SW480 (cell line): ENCODE results near the gene AKT2.
"Not testable (repeated sequence)": the region's sequence is repeated elsewhere in the genome, so short reads cannot be mapped to it uniquely, and the experiment has no call there.

Experiments
- DNase-seq: peaks from one replicate; pipeline ENCODE4 v3.0.0-alpha.2; 2016; ENCODE audit warnings: low spot score

AKT2 gene

DNA sequence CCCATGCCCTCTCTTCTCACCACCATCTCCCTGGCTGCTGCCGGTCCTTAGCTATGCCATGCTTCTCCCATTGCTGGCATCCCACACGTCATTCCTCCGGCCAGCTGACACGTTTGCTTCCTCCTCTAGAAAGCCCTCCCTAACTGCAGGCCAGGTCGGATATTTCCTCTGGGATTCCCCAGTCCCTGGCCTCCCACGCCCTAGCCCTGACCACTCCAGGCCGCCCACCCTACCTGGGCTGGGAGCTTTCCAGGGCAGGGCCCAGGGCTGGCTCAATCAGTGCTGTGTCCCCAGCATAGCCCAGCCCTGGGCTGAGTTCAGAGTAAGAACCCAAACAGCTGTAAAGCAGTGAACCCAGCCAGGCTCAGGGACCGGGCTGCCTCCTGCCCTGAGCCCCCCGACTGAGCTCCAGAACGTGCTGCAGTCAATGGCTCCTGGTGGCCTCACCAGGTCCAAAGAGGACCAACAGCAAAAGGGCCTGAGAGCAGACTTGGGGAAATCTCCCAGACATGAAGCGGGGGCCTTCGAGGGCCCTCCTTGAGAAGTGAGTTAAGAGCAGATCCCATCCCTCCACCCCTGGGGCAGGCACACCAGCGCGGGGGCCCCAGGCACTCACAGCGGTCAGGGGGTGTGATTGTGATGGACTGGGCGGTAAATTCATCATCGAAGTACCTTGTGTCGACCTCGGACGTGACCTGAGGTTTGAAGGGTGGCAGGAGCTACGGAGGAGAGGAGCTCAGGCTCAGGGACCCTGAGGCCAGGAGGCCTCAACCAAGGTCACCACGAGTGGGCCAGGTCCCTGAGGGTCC is 50.5 kb downstream of the AKT2 start:
- DNase-seq = no peak

- no peak for DNase-seq
Observed at GRCh38 chr19:40233811-40234389, 51.2 kb downstream of the AKT2 start.

DNA sequence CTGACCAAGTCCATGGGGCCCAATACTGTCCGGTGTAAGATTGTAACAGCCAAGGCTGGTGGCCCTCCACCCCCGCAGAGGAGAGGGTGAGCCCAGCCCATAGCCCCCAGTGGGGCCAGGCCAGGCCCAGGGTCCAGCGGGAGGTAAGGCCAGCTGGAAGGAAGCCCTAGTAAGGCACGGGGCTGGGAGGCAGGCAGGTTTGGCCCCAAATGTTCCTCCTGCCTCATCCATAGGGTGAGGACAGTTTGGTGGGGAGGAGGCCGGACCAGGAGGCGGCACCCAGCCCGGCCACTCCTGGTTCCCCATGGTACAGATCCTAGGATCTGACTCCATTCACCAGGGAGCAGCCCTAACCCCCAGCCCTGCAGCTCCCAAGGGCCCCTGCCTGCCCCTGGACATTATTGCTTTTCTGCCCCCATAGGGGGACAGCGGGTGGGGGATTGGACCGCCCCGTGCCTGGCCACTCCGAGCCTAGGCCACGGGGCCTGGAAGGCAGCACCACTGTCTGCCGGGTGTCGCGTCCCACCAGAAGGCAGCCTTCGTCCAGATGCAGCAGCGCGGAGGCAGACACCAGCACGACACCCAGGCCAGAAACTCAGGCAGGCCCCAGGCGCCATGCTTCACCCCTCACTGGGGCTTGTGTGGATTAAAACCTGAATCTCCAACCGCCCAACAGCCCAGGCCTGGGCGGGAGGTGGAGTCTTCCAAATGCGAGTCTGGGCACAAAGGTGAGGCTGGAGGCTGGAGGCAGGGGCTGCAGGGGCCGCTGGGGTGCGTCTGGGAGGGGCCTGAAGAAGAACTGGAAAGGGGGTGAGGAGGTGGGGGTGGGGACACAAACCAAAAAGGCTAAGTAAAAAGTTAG is 52.0 kb downstream of the AKT2 start:
- no peak for DNase-seq

DNA sequence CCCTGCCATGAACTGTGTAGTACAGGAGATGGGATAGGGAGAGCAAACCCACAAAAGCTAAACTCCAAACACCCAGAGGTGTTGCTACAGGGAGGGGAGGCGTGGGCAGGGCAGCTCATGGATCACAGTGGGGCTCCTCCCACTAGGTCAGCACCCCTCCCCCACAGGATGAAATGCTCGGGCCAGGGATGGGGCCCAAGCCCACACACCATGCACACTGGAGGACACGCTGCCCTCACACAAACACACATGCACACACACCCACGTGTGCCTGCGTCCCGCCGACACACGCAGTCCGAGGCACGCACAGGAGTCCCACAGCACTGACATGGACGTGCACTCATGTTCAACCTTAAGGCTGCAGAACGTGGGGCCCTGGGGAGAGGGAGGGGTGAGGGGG is 52.7 kb downstream of the AKT2 start:
- DNase-seq = no peak

- DNase-seq = peak; percentile 60
Observed at GRCh38 chr19:40231544-40232424, 53.4 kb downstream of the AKT2 start.

GRCh38 chr19:40231057-40231456 is 54.1 kb downstream of the AKT2 start:
- DNase-seq = no peak

DNA sequence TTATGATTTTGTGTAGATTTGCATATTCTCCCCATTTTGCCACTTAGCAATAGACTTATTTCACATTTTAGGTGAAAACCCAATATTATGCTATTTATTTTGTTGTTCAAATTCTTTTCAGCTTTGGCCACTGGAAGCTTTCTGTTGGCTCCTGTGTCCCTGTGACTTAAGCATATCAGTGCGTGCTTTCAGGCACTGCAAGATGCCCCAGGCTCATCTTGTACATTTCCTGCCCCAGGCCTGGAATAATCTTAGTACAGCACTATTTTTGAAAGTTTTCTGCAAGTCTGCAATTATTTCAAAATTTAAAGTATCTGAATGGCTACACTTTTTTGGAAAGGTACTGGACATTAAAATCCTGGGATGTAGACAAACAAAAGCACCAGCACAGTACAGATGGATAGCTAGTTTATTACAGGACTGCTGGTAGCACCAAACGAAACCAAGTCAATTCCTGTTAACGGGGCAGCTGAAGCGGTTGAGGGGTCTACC is 55.2 kb downstream of the AKT2 start:
- no peak for DNase-seq

DNA sequence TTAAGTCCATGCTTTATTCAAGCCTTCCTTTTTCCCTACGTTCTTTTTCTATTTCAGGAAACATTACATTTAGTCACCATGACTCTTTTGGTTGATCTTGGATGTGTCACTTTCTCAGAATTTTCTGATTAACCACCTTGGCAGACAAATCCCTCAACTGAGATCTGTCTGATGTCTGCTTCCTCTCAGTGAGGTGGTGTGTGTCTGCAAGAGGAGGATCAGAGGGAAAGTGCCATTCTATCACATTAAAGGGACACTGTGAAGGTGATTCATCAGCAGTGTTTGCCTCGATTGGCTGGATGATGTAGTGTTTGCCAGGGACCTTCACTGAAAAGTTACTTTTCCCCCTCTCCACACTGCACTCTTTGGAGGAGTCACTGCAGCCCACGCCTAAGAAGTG is 55.7 kb downstream of the AKT2 start:
- DNase-seq = no peak

- DNase-seq = no peak
Observed at GRCh38 chr19:40228863-40229262, 56.3 kb downstream of the AKT2 start.

GRCh38 chr19:40228346-40228745 is 56.8 kb downstream of the AKT2 start:
- DNase-seq = no peak

DNA sequence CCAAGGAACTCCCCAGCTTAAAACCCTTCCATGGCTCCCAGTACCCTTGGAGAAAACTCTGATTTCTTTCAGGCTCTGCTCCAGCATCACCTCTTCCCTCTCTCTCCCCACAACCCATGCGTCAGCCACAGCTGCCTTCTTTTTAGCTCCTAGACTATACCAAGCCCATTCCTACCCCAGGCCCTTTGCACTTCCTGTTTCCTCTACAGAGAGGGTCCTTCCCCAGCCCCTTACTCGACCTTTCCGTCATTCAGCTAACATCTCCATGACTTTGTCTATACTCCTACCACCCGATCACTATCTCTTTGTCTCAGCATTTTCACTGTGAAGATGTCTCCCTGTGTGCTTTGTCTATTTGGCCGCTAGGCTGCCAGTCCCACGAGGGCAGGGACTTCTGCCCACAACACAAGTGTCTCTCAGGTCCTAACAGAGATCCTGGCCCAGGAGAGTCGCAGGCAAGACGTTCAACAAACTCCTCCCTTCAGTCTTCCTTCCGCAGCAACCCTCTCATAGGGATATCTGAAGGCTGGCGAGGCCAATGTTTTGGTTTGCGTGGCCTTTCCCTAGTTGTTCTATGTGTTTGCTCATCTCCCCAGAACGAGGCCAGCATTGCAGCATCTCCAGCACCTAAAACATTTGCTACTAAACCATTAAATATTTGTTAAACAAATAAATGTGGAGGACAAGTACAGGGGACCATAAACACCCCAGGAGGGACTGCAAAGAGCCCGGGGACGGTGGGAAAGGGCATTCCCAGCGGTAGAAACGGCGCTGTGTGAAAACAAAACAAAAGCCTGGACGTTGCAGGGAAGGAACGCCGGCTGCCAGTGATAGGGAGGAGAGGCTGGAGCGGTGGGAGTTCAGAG is 59.5 kb downstream of the AKT2 start:
- DNase-seq = no peak

GRCh38 chr19:40224342-40225150 is 60.6 kb downstream of the AKT2 start:
- DNase-seq = peak; percentile 52

DNA sequence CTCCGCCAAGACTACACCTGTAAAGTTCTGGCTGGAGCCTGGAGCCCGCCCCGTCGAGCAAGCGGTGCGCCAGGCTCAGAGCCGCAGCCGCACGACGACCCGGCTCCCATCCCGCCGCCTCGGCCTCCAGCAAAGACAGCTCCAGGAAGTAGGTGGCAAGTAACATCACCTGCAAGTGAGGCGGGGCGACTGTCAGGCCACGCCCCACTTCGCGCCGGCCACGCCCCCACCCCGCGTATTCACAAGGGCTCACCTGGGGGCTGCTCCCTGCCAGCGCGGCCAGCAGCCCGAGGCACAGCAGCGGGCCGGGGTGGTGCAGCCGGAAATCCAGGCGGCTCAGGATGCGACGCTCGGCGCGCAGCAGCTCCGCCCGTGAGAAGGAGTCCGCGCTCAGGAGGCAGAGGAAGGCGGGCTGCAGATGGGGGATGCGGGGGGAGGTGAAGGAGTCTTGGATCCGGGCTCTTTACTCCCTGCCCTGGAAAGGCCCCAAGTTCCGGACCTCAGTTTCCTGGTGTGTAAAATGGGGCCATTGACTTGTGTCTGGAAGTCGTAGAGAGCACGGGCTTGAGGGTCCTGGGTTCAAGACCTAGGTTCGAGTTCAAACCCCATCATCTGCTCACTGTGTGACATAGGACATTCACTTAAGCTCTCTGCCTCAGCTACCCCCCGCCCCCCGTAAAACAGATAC is 61.9 kb downstream of the AKT2 start:
- DNase-seq = no peak

GRCh38 chr19:40221858-40222619 is 63.1 kb downstream of the AKT2 start:
- peak; percentile 94 for DNase-seq

GRCh38 chr19:40220674-40221073 is 64.5 kb downstream of the AKT2 start:
- no peak for DNase-seq

GRCh38 chr19:40219721-40220276 is 65.3 kb downstream of the AKT2 start:
- peak; percentile 67 for DNase-seq

DNA sequence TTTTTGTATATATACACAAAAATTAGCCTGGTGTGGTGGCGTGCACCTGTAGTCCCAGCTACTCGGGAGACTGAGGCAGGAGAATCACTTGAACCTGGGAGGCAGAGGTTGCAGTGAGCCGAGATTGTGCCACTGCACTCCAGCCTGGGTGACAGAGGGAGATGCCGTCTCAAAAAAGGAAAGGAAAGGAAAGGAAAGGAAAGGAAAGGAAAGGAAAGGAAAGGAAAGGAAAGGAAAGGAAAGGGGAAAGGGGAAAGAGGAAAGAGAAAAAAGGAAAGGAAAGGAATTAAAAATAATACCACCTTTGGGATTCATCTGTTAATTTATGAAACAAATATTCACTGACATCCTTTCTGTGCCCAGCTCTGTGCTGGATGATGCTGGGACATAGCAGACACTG is 66.1 kb downstream of the AKT2 start:
- DNase-seq = not testable (repeated sequence)
